MM.1S (cell line): ENCODE data around the gene AQP11.

Experiments
- CTCF ChIP-seq: fragments of 300-600 bp; sonication (generic); IDR thresholded peaks from 2 replicates; pipeline ENCODE4 v1.5.1; 2016; ENCODE audit warnings: antibody characterized with exemption, low read length, mixed read lengths
- EZH2 ChIP-seq: fragments of 300-600 bp; sonication (generic); optimal IDR thresholded peaks from 2 replicates; pipeline ENCODE3; 2017; ENCODE audit warnings: low read depth, mild to moderate bottlenecking, antibody characterized with exemption, low read length, mixed read lengths

- no peak for TF ChIP-seq CTCF
- no peak for TF ChIP-seq EZH2
Observed at GRCh38 chr11:77611921-77612320, 22.2 kb downstream of the AQP11 start.
